Stimulated activated CD8-positive, alpha-beta memory T cell treated with anti-CD3 and anti-CD28 coated beads, Interleukin-12 subunit alpha, Interleukin-12 subunit beta, amount 100 ng/mL, for 4 hours (primary cell): ENCODE measurements around the gene SYVN1.
"Not testable (repeated sequence)": the region's sequence is repeated elsewhere in the genome, so short reads cannot be mapped to it uniquely, and the experiment has no call there.

ENCODE experiments used
- DNase-seq: peaks from one replicate; pipeline ENCODE4 v3.0.0-alpha.2; 2020; ENCODE audit warnings: low read depth

Gene SYVN1

GRCh38 chr11:65127473-65128181 lies 6.7 kb downstream of the SYVN1 start:
- no peak for DNase-seq

- DNase-seq = no peak
Measured at GRCh38 chr11:65126624-65127274, 7.6 kb downstream of the SYVN1 start.

- no peak for DNase-seq
Measured at GRCh38 chr11:65125197-65126056, 8.9 kb downstream of the SYVN1 start.

- DNase-seq = no peak
Measured at GRCh38 chr11:65124480-65125196, 9.7 kb downstream of the SYVN1 start.

GRCh38 chr11:65121865-65122696 lies 12.2 kb downstream of the SYVN1 start, which contains the start of the genes FAU and MRPL49:
Gene FAU, minus strand, starts transcription at chr11:65122134. Its CDS starts 321 bp downstream, at chr11:65121813.
Gene MRPL49, plus strand, starts transcription at chr11:65122321. Its CDS starts 26 bp downstream, at chr11:65122347.
- DNase-seq = peak; percentile 97

GRCh38 chr11:65121447-65121864 lies 12.9 kb downstream of the SYVN1 start:
- no peak for DNase-seq

- no peak for DNase-seq
Measured at GRCh38 chr11:65120831-65121230, 13.5 kb downstream of the SYVN1 start.

GRCh38 chr11:65119670-65119995 lies 14.7 kb downstream of the SYVN1 start:
- DNase-seq = no peak

GRCh38 chr11:65118891-65119669 lies 15.2 kb downstream of the SYVN1 start:
- DNase-seq = not testable (repeated sequence)

GRCh38 chr11:65118097-65118837 lies 16.1 kb downstream of the SYVN1 start:
- DNase-seq = no peak

- peak; percentile 100 for DNase-seq
Measured at GRCh38 chr11:65117206-65118096, 16.9 kb downstream of the SYVN1 start, which contains the start of gene ZNHIT2. Gene ZNHIT2, minus strand, starts transcription at chr11:65117701. Its CDS starts 48 bp downstream, at chr11:65117653.

GRCh38 chr11:65116370-65117205 lies 17.7 kb downstream of the SYVN1 start:
- DNase-seq = no peak

- DNase-seq = no peak
Measured at GRCh38 chr11:65115361-65116082, 18.8 kb downstream of the SYVN1 start.

GRCh38 chr11:65114538-65115171 lies 19.7 kb downstream of the SYVN1 start:
- no peak for DNase-seq

- no peak for DNase-seq
Measured at GRCh38 chr11:65113839-65114238, 20.5 kb downstream of the SYVN1 start.

- no peak for DNase-seq
Measured at GRCh38 chr11:65113361-65113756, 21.0 kb downstream of the SYVN1 start.
